ENCODE results near the gene PDE3A.
A peak's percentile ranks its signal among the peaks of the same experiment; 100 is the strongest.
"Not testable (repeated sequence)": the region's sequence is repeated elsewhere in the genome, so short reads cannot be mapped to it uniquely, and the experiment has no call there.

Gene PDE3A

DNA sequence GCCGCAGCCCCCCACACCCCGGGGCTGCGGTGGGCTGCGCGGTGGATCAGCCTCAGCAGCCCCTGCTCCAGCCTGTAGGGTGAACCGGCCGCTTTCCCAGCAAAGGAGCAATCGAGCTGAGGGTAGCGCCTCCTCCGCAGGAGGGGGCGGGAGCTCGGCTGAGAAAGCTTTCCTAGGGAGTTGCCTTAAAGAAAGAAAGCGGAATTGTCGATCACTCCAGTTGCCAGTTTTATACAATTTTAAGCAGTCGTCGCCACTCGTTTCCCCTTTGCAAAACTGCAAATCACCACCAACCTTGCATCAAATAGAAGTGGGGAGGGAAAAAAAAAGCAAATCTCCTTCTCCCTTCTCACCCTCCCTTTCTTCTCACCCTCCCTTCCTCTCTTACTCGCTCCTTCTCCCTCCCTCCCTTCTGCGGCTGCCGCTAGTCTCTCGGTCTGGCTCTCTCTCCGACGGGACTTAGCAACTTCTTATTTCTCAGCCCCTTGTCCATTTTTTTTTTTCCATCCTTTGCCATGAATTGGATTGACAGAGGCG is at the start of gene PDE3A:
PDE3A (plus strand) TSS at position 424 of the 537 bp plus-strand sequence. CDS start 748 bp downstream, outside the sequence.
- DNase-seq = peak; percentile 4 to 32

DNA sequence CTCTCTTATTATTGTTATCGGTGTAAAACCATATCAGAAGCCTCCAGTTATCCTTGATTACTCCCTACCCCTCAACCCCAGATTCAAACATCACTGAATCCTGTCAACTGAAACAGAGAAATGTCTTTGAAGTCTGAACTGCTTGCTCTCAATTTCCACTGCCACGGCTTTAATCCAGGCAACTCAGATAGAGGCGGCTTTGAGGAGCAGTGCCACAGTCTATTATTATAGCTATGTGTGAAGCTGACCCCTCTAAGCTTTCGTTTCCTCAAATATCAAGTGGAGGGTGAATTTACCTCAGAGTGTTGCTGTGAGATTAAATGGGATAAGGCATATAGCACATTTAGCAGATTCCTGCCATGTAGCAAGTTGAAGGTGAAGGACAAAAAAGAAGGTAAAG is 49.0 kb upstream of the PDE3A start:
- no peak for DNase-seq

DNA sequence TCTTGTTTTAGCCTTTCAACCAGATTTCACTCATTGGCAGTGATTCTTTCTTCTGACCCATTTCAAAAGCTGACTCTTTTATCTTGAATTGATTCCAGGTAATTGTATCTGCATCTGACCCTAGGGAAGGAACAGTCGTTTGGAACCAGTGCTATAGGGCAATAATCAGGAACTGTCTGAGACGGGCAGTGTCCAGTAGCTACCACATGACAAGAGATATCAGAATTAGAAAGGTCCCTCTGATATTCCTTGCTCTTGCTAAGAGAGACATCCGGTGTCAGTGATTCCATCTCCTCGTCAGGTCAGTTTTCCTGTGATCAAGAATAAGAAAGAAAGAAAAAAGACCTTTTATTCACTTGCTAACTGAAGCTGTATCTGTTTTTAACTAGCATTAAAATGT is 47.8 kb upstream of the PDE3A start:
- DNase-seq = no peak

DNA sequence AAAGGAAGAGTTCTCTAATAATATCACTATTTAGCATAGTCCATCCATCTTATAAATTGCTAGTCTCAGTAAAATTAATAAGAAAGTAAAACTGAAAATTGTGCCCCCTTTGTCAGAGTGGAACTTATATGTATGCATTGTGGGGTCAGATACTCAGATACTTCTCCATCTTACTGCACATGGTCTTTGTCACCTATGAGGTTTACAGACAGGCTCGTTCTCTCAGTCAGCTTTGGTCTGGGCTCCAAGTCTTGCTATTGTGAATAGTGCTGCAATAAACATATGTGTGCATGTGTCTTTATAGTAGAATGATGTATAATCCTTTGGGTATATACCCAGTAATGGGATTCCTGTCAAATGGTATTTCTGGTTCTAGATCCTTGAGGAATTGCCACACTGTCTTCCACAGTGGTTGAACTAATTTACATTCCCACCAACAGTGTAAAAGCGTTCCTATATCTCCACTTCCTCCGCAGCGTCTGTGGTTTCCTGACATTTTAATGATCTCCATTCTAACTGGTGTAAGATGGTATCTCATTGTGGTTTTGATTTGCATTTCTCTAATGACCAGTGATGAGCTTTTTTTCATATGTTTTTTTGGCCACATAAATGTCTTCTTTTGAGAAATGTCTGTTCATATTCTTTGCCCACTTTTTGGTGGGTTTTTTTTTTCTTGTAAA is 37.4 kb upstream of the PDE3A start:
- not testable (repeated sequence) for DNase-seq

DNA sequence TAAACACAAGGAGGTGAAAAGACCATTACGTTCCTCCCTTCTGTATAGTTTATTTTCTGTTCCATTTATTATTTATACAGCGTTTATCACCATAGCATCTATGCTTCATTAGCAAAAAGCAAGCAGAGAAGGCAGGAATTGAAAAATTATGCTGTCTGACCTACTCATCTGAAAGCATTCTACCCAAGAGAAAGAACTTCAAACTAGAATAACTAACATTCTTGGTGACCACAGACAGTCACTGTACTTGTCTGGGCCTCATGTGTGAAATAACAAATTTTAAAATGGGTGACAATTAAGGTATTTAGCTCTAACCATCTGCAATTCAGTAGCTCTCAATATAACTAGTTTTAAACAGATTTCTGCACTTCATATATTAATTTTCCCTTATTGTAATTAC is 29.3 kb upstream of the PDE3A start:
- no peak for DNase-seq

DNA sequence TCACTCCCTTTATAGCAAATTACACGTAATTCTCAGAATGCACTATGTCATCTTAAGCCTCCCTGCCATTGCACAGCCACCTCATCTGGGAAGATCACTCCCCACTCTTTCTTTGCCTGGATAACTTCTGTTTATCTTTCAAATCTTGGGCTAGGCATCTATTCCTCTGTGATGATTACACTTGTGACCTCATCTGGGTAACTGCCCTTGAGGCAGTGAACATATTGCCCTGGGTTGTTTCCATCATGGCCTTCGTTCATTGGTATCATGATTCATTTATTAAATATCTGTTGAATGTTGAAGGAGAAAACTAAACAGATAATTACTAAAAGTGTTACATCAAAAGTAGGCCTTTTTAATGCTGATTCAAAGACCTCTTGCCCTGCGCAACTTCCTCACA is 26.2 kb upstream of the PDE3A start:
- DNase-seq = no peak

DNA sequence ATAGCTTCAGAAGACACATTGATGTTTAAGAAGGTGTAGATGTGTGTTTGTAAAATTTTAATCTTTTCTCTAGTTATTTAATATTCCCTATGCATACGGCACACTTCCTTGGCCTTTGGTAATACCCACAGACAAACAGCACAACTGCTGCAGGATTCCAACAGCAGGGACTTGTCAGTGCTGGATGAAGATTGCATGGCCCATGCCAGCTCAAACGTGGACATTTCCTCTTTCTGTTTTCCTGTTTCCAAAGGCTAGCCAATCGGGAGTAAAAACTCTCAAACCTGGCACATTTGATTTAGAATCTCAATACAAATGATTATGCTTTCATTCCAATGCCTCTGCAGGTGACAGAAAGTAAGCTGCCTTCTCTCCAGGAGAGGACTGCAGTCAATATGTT is 22.5 kb upstream of the PDE3A start:
- no peak for DNase-seq

DNA sequence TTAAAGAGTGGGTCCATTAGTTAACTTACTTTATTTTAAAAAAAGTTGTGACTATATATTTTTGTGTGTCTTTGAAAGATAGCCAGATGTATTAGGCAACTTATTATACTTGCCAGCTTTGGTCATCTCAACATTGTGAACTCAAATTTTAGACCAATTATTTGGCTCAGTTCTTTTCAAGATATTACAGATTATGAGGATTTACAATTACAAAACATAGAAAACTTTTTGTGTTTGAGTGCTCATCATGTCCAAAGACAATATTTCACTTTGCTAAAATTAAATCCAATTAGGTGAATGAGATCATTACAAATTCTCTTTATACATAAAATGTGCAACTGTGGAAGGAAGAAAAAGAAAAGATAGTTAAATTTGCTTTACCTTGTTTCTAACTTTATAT is 18.3 kb upstream of the PDE3A start:
- no peak for DNase-seq

DNA sequence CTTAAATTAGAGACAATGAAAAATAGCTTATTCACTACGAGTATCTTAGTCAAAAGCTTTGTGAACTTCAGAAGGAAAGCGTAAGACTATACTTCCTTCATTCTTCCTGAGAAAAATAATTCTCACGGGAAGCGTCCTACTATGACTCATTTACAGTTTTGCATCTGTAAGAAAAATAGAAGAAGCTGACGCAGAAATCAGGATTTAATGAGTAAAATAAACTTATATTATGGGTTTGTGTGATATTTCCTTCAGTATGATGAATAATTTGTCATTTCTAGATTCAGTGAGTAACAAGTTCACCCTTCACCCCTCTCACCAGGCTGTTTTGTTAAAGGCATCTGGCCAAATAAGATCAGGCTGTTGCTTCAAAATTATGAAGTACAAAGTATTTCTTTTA is 17.8 kb upstream of the PDE3A start:
- no peak for DNase-seq

DNA sequence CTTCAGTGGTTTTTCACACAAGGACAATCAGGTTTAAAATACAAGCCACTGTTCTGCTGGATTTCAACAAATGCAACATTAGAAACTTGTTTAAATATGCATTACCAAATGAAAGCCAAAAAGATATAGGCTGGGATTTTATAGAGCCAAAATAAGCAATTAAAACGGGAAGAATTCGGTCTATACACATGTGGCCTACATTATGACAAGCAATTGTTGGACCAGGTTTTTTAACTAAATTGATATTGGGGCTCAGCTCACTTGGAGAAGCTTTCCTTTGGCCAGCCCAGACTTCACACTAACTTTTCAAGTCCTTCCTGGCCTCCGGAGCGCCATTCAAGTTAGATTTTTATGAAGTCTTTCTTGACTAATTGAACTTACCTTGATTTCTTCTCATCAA is 16.9 kb upstream of the PDE3A start:
- DNase-seq = no peak

DNA sequence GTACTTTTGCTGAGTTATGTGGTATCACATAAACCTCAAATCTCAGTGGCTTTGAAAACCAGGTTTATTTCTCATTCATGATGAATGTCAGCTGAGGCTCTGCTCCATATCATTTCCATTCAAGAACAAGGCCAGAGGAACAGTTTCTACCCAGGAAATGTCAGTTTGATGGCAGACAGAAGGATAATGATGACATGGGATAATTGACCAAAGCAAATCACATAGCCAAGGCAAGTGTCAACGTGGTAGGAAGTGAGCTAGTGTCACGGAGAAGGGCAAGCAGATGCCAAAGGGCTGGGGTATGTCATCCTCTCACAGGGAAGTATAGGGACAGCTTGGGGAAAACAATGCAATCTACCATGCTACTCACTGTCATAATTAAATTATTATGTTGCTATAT is 12.3 kb upstream of the PDE3A start:
- DNase-seq = no peak

DNA sequence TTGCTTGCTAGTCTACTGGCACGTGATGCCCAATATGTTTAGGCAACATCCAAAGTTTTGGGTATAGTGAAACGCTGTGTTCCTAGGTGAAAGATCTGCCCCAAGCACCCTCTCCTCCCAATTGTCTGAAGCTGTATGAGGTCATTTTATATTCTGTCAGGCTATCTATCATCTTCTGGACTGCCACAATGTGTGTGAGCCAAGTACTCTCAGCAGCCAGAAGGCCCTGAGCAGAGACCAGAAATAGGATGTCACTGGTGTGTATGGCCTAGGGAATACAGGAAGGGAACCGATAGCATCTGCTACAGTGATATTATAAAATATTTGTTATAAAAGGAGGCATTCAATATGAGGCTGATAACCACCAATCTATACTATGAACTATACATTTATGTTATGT is 7.9 kb upstream of the PDE3A start:
- no peak for DNase-seq

DNA sequence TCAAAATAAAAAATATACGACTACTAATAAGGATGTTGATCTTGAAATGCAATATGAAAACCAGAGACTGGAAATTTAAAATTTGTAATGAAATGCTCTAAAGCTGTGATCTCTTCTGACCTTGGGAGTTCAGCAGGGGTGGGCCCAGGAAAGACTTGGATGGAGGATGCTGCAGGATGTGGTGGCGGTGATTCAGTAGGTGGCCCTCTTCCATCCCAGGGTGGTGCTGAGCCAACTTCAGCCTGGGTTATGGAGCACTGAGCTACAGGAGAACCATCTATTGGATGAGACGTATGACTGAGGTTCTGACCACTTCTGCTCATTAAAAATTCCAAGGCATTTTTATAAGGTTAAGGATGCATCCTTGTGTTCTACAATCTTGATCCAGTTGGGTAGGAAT is 6.9 kb upstream of the PDE3A start:
- DNase-seq = no peak

DNA sequence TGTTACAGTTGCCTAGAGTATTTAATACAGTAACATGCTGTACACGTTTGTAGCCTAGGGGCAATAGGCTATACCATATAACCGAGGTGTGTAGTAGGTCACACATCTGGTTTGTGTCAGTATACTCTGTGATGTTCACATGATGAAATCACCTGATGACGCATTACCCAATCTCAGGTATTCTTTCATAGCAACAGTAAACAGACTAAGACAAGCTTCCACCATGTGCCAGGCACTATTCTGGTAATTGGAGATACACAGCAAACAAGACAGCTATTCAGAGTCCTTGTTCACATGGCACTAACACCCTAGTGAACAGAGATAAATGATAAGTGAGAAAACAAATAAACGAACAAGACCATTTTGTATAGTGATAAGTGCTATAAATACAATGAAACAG is 3.8 kb upstream of the PDE3A start:
- DNase-seq = no peak

DNA sequence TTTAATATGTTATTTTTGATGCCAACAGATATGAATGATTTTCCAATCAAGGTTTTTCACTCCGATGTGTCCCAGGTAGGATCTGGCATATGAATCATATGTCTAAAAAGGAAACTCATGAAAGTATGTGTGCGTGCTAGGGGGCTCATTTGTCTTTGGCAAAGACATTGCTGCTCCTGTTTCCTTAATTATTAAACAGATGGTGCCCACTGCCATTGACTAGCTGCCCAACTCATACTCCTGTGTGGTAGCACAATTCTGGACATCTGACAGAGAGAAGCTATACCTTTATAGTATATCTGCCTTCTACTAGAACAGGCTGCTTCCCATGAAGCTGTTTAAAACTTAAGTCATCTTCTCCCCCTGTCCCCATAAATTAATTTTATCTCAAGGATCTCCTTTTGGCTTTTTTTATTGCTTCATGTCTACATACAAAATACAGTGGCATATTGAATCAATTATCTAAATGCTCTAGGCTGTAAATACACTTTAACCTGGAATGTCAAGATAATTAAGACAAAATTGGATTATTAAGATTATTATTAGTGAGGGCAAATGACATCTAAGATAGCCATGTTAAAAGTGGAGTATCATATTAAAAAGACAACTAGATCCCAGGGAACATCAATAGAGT is 1.4 kb upstream of the PDE3A start:
- DNase-seq = no peak

DNA sequence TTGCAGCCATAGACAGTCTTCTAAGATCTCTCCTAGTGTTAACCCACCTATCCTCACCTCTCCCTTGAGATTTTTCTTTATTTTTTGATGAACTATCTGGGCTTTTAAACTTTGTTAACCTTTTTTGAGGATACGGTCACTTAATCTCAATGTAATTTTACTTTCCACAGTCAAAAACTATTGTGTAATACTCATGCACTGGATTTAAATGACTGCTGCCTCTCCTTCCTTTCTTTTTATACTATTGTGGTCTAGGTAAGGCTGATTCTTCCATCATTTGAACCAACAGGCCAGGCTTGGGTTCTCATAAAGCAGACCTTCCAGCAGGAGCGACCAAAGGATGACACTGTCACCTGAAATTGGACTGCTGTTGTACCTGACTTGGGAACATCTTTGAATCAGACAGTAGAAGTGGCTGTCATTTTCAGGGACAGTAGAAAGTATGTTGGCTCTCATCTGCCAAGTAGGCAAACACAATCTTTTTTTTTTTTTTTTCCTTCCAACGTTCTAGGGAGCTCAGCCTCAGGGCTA is 689 bp upstream of the PDE3A start:
- no peak for DNase-seq

DNA sequence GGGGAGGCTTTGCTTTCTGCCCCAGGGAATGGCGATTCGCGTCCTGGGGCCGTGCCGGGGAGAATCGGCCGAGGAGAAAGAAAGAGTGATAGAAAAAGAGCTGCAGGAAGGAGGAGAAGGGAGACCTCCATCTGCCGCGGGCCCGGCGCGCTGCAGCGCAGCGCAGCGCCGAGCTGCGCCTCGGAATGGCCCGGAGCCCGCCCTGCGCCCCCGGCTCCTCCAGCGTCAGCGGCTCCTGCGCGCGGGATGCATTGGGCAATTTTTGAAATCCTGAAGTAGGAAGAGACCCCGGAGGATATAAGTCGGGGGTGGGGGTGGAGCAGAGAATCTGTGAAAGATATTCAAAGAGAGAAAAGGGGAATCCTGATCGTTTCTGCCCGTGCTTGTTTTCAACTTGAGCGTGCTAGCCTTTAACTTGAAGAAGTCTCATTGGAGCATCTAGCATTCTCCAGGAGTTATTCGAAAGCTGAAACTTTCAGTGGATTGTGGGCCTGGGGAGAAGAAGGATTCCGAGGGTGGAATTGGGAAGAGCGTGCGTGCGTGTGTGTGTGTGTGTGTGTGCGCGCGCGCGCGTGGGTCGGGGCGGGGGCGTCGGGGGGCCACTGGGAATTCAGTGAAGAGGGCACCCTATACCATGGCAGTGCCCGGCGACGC is 441 bp downstream of the PDE3A start:
- DNase-seq = no peak

DNA sequence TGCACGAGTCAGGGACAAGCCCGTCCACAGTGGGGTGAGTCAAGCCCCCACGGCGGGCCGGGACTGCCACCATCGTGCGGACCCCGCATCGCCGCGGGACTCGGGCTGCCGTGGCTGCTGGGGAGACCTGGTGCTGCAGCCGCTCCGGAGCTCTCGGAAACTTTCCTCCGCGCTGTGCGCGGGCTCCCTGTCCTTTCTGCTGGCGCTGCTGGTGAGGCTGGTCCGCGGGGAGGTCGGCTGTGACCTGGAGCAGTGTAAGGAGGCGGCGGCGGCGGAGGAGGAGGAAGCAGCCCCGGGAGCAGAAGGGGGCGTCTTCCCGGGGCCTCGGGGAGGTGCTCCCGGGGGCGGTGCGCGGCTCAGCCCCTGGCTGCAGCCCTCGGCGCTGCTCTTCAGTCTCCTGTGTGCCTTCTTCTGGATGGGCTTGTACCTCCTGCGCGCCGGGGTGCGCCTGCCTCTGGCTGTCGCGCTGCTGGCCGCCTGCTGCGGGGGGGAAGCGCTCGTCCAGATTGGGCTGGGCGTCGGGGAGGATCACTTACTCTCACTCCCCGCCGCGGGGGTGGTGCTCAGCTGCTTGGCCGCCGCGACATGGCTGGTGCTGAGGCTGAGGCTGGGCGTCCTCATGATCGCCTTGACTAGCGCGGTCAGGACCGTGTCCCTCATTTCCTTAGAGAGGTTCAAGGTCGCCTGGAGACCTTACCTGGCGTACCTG is 1.1 kb downstream of the PDE3A start:
- no peak for DNase-seq

DNA sequence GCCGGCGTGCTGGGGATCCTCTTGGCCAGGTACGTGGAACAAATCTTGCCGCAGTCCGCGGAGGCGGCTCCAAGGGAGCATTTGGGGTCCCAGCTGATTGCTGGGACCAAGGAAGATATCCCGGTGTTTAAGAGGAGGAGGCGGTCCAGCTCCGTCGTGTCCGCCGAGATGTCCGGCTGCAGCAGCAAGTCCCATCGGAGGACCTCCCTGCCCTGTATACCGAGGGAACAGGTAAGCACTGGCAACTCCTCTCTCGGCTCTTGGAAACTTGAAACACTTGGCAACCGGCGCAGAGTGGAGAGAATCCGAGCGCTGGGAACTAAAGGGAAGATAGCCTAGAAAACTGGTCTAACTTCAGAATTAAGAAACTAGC is 1.7 kb downstream of the PDE3A start:
- DNase-seq = no peak

DNA sequence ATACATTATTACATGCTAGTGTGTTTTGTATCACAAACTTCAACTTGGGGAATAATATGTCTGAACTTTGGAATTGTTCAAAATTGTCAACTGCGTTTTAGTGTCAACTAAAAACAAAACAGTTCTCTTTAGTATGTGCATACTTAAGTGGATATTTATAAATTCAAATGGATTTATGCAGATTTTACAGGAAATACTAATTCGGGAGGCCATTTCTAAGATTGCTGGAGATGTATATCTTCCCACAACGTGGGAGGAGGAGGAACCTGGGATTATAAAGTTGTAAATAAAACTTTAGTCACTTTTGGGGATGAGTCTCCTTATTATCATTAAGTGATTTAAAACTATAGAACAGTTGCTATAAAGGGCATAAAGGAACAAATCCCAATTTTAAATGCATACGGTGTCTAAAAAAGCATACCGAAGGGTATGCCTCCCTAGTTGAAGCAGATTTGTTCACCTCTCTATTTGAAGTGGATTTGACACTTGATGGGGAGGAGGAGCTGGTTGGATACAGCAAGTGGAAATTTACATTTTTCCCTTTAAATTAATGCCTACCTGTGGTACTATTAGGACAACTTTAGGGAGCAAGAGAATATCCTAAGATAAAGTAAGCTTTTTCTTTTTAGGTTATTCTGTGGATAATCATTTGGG is 2.7 kb downstream of the PDE3A start:
- DNase-seq = no peak

DNA sequence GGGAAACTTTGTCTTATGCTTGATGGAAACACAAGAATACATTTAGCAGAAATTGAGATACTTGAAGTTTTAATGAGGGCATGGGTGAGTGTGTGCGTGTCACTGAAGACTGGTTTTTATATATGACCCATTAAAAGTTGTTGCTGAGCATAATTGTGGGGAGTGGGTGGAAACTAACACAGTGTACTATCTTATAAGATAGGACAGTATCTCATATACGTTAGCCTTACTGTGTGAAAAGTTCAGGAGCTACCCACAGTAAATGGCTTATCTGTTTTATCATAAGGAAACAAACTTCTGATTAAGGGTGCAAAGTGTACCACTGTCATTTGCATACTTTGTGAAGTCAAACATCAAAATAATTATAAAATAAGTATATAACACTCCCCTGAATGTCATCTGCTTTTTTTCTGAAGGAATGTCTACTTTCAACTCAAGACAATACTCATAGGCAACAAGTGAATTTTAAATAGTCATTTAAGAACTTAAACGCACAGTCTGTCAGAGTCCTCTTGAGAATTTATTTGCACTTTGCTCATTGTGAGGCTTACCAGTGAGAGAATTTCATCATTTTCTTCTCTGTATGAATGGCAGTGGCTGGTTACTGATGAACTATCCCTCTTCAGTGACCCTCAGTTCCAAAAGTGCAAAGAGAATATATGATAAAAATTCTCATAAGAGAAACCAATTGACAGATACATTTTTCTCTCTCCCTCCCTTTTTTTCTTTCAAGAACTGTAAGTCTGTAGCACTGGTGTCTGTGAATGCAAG is 4.2 kb downstream of the PDE3A start:
- DNase-seq = no peak

DNA sequence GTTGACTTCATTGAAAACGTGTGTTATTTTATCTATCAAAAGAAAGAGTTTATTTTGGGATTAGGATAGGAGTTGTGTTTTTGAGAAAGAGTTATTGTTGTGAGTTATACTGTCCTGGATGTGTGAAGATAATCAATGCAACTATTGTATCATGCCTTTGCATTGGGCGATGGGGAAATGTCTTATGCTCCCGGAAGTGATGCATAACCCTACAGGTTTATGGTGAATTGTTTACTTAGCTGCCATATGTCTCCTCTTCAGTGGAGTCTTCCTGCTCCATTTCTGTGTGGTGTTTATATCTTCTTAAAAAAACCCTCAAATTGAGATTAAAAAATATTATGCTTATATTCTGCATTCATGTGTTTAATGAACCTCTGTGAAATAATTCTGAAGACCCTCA is 6.5 kb downstream of the PDE3A start:
- no peak for DNase-seq

Measured in NCI-H187 (cell line).